ENCODE data around the gene DGKG. TPM values are rescaled to one million over a fixed set of nuclear protein-coding genes. Genes with fewer than 3 reads are reported as not detected.

The DGKG gene
- total and polyA plus RNA-seq, 9 of the 15 experiments (the other 6 are each of a cell fraction or from before 2014, with no cell fraction given) = 0.01 to 0.36 (median 0.15) TPM

GRCh38 chr3:186181901-186182300, 180.1 kb downstream of the DGKG start:
- Histone ChIP-seq H3K4me2 (ENCODE audit: insufficient read depth, low read length) (no peak overlapping the region), H3K27ac (ENCODE audit: extremely low read depth, low read depth, low read length) (no peak overlapping the region), H3K9me1 (ENCODE audit: control insufficient read depth, insufficient read depth, low read length) (no peaks in the 10 kb centered on the region), H3K4me3 (no peak overlapping the region), H3K9ac (ENCODE audit: insufficient read depth in 1 of 2, low read depth in 2 of 2, low read length in 2 of 2) (no peak overlapping the region), H2AFZ (ENCODE audit: low read depth, low read length) (no peak overlapping the region), H4K20me1 (replicated peaks; ENCODE audit: control insufficient read depth, insufficient read depth, low read length) (no peaks in the 10 kb centered on the region), H3K9me3 (replicated peaks; ENCODE audit: control insufficient read depth, insufficient read depth, low read depth, low read length) (no peaks in the 10 kb centered on the region), H3K4me1 (replicated peaks in 1 of 2; ENCODE audit: control insufficient read depth in 2 of 2, insufficient read depth in 2 of 2, low read length in 2 of 2) (no peaks in the 10 kb centered on the region; a peak in 2 of 5 replicates), H3K27me3 (ENCODE audit: control insufficient read depth in 2 of 2, insufficient read depth in 2 of 2, low read length in 2 of 2) (peaks cover 15 to 30% of the 10 kb centered on the region in 2 experiments), H3K79me2 (ENCODE audit: control insufficient read depth, insufficient read depth, low read length) (no peaks in the 10 kb centered on the region), H3K36me3 (ENCODE audit: control insufficient read depth, insufficient read depth, low read length) (no peaks in the 10 kb centered on the region)
- no peak for ATAC-seq
- POLR2A ChIA-PET = no interaction called here
- CTCF ChIA-PET (ENCODE audit: low intra/inter-chr PET ratio) = no interaction called here
- intact Hi-C loops (cut with micrococcal nuclease) = no loop called here
- DNase-seq (ENCODE audit: extremely low read depth in 1 of 4, low spot score in 3 of 4) = no peak
- BruUV-seq (replicated peaks) = no TSS peak
- no peak for FAIRE-seq
- 18% methylated on average over 2 of the region's 2 CpGs for WGBS (ENCODE audit: insufficient coverage, low coverage, missing lambda C conversion rate)
- in situ Hi-C loops (cut with MboI) = no loop called here
- TF ChIP-seq ELF1 (tag; IDR thresholded peaks at IDR 0.05) (no peak), POU5F1 (IDR thresholded peaks at IDR 0.05; ENCODE audit: borderline replicate concordance, low read depth, low read length, partially characterized antibody) (no peak), SMARCA4 (IDR thresholded peaks at IDR 0.05) (no peak), ZNF436 (CRISPR knock-in tag; IDR thresholded peaks at IDR 0.05) (no peak), RAD21 (CRISPR knock-in tag; conservative IDR thresholded peaks at IDR 0.05 in 1 of 2, IDR thresholded peaks at IDR 0.05 in 1 of 2) (no peak), KAT8 (IDR thresholded peaks at IDR 0.05; ENCODE audit: low read depth) (no peak), MCM7 (IDR thresholded peaks at IDR 0.05) (no peak), ZNF3 (CRISPR knock-in tag; IDR thresholded peaks at IDR 0.05) (no peak), CBFA2T2 (conservative IDR thresholded peaks at IDR 0.05) (no peak), PHF20 (IDR thresholded peaks at IDR 0.05; ENCODE audit: partially characterized antibody) (no peak), OTX1 (CRISPR knock-in tag; IDR thresholded peaks at IDR 0.05) (no peak)
- TF ChIP-seq, protein P1, sequence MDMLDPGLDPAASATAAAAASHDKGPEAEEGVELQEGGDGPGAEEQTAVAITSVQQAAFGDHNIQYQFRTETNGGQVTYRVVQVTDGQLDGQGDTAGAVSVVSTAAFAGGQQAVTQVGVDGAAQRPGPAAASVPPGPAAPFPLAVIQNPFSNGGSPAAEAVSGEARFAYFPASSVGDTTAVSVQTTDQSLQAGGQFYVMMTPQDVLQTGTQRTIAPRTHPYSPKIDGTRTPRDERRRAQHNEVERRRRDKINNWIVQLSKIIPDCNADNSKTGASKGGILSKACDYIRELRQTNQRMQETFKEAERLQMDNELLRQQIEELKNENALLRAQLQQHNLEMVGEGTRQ (CRISPR knock-in tag; IDR thresholded peaks at IDR 0.05) = no peak
- TF ChIP-seq, protein P2, sequence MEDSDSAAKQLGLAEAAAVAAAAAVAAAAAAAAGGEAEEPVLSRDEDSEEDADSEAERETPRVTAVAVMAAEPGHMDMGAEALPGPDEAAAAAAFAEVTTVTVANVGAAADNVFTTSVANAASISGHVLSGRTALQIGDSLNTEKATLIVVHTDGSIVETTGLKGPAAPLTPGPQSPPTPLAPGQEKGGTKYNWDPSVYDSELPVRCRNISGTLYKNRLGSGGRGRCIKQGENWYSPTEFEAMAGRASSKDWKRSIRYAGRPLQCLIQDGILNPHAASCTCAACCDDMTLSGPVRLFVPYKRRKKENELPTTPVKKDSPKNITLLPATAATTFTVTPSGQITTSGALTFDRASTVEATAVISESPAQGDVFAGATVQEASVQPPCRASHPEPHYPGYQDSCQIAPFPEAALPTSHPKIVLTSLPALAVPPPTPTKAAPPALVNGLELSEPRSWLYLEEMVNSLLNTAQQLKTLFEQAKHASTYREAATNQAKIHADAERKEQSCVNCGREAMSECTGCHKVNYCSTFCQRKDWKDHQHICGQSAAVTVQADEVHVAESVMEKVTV (CRISPR knock-in tag; IDR thresholded peaks at IDR 0.05) = no peak
- TF ChIP-seq, protein P3, sequence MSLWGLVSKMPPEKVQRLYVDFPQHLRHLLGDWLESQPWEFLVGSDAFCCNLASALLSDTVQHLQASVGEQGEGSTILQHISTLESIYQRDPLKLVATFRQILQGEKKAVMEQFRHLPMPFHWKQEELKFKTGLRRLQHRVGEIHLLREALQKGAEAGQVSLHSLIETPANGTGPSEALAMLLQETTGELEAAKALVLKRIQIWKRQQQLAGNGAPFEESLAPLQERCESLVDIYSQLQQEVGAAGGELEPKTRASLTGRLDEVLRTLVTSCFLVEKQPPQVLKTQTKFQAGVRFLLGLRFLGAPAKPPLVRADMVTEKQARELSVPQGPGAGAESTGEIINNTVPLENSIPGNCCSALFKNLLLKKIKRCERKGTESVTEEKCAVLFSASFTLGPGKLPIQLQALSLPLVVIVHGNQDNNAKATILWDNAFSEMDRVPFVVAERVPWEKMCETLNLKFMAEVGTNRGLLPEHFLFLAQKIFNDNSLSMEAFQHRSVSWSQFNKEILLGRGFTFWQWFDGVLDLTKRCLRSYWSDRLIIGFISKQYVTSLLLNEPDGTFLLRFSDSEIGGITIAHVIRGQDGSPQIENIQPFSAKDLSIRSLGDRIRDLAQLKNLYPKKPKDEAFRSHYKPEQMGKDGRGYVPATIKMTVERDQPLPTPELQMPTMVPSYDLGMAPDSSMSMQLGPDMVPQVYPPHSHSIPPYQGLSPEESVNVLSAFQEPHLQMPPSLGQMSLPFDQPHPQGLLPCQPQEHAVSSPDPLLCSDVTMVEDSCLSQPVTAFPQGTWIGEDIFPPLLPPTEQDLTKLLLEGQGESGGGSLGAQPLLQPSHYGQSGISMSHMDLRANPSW (CRISPR knock-in tag; IDR thresholded peaks at IDR 0.05) = no peak
